CD4-positive, alpha-beta T cell (primary cell): ENCODE measurements around the gene PLCB3. TPM values are rescaled to one million over a fixed set of nuclear protein-coding genes. Genes with fewer than 3 reads are reported as not detected.
A peak's percentile ranks its signal among the peaks of the same experiment; 100 is the strongest.

Experiments used
- ATAC-seq: fragments of 200-7000 bp; cut with Tn5 transposase; one replicate; pipeline ENCODE4 v1.10.0; 2022; ENCODE audit warnings: mild to moderate bottlenecking; ENCODE audit not compliant: poor library complexity
- CTCF ChIA-PET: fragments of 350-600 bp; sonication (Branson Sonifier 250); formaldehyde crosslinking; loops from one replicate; lab custom pipeline; 2021; ENCODE audit warnings: antibody characterized with exemption, inconsistent platforms; lab: Charles Lee
- POLR2A ChIA-PET: fragments of 350-600 bp; sonication (Branson Sonifier 250); formaldehyde crosslinking; loops from one replicate; lab custom pipeline; 2021; ENCODE audit warnings: antibody characterized with exemption, inconsistent platforms; lab: Charles Lee
- DNase-seq, 14 experiments: peaks; one replicate each; pipeline ENCODE4 v3.0.0-alpha.2; 2013 to 2020; ENCODE audit warnings: mixed read lengths in 2 of 14
- H3K27ac ChIP-seq, 2 donors: one replicate each; pipeline versions ENCODE4 v1.5.1 to v1.7.0; 2013; ENCODE audit warnings: low read length in 2 of 2, low read depth in 1 of 2, mild to moderate bottlenecking in 1 of 2
- H3K27me3 ChIP-seq, 2 experiments: 1 replicate in 1 of 2; 2 replicates in 1 of 2; pipeline versions ENCODE4 v1.6.1 to v1.7.0; 2013; ENCODE audit warnings: low read length in 2 of 2, control low read depth in 1 of 2, mild to moderate bottlenecking in 1 of 2, moderate library complexity in 1 of 2; ENCODE audit not compliant: insufficient read depth in 2 of 2, control insufficient read depth in 1 of 2
- H3K36me3 ChIP-seq: one replicate; pipeline ENCODE4 v1.6.1; 2013; ENCODE audit warnings: low read length, control low read depth; ENCODE audit not compliant: insufficient read depth
- H3K4me1 ChIP-seq: one replicate; pipeline ENCODE4 v1.6.1; 2013; ENCODE audit warnings: low read length, control low read depth; ENCODE audit not compliant: insufficient read depth
- H3K4me3 ChIP-seq: one replicate; pipeline ENCODE4 v1.5.1; 2013; ENCODE audit warnings: mild to moderate bottlenecking, low read length, moderate library complexity
- H3K9me3 ChIP-seq, 2 experiments: 1 replicate in 1 of 2; 2 replicates in 1 of 2; pipeline versions ENCODE4 v1.6.1 to v1.7.0; 2013; ENCODE audit warnings: low read length in 2 of 2, mild to moderate bottlenecking in 2 of 2, control low read depth in 1 of 2, moderate library complexity in 1 of 2; ENCODE audit not compliant: control insufficient read depth in 1 of 2, insufficient read depth in 1 of 2
- H3K27ac Mint-ChIP-seq: one replicate; pipeline ENCODE4 v1.8.0; 2020; ENCODE audit warnings: mixed read lengths
- H3K27me3 Mint-ChIP-seq: one replicate; pipeline ENCODE4 v1.8.0; 2021; ENCODE audit warnings: mixed read lengths
- H3K36me3 Mint-ChIP-seq: one replicate; pipeline ENCODE4 v1.8.0; 2021; ENCODE audit warnings: low read depth, mixed read lengths
- H3K4me1 Mint-ChIP-seq: one replicate; pipeline ENCODE4 v1.8.0; 2021; ENCODE audit warnings: low read depth, mixed read lengths
- H3K4me3 Mint-ChIP-seq: one replicate; pipeline ENCODE4 v1.8.0; 2020; ENCODE audit warnings: mild to moderate bottlenecking, mixed read lengths
- H3K9me3 Mint-ChIP-seq: one replicate; pipeline ENCODE4 v1.8.0; 2020; ENCODE audit warnings: mixed read lengths
- intact Hi-C, 2 experiments: fragments of 100-400 bp; cut with DNase I in 1 of 2; cut with micrococcal nuclease in 1 of 2; formaldehyde crosslinking; loops; one replicate each; pipeline versions ENCODE4 v1.15.1 to v1.9.0; 2023 to 2025; cut with DNase I, micrococcal nuclease
- total RNA-seq, 174 experiments: library from RNA in 2 of 174; stranded (reverse) in 2 of 174; gene quantifications; one replicate each; pipeline ENCODE4 v1.2.3 and lab custom pipeline; 2021 to 2026
- TF ChIP-seq, protein P1 (sequence below): fragments of 200-600 bp; IDR thresholded peaks from one replicate; pipeline ENCODE4 v1.8.0; 2022; ENCODE audit warnings: antibody characterized with exemption, mild to moderate bottlenecking

Gene PLCB3
- total RNA-seq, 2 experiments from 2014 or later: 2.5 to 2.7 TPM

DNA sequence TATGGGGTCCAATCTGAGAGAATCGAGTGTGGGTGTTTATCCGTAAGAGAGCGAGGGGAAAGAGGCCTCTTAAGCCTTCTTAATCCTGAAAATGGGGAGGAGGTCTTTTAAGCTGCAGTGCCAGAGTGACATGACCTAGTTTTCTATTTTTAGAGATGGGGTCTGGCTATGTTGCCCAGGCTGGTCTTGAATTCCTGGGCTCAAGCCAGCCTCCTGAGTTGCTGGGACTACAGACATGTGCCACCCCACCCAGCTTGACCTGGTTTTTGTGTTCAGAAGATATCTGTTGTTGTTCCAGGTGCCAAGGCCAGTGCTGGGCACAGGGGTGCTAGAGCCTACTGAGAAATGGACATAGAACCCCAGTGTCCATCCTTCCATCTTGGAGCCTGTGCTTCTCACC lies 31.8 kb downstream of the PLCB3 start:
- Histone ChIP-seq H3K27ac (no peak overlapping the region), H3K4me3 (no peak overlapping the region), H3K27me3 (no peaks in the 10 kb centered on the region), H3K4me1 (peaks cover 37% of the 10 kb centered on the region), H3K36me3 (peaks cover 19% of the 10 kb centered on the region), H3K9me3 (no peaks in the 10 kb centered on the region)
- Mint-ChIP-seq H3K4me1 (peaks cover 21% of the 10 kb centered on the region), H3K27ac (peak overlapping the region; percentile 97), H3K9me3 (no peaks in the 10 kb centered on the region), H3K4me3 (peak overlapping the region; percentile 74), H3K36me3 (peaks cover 11% of the 10 kb centered on the region), H3K27me3 (no peaks in the 10 kb centered on the region)
- intact Hi-C loops: no loop called here
- TF ChIP-seq, protein P1, sequence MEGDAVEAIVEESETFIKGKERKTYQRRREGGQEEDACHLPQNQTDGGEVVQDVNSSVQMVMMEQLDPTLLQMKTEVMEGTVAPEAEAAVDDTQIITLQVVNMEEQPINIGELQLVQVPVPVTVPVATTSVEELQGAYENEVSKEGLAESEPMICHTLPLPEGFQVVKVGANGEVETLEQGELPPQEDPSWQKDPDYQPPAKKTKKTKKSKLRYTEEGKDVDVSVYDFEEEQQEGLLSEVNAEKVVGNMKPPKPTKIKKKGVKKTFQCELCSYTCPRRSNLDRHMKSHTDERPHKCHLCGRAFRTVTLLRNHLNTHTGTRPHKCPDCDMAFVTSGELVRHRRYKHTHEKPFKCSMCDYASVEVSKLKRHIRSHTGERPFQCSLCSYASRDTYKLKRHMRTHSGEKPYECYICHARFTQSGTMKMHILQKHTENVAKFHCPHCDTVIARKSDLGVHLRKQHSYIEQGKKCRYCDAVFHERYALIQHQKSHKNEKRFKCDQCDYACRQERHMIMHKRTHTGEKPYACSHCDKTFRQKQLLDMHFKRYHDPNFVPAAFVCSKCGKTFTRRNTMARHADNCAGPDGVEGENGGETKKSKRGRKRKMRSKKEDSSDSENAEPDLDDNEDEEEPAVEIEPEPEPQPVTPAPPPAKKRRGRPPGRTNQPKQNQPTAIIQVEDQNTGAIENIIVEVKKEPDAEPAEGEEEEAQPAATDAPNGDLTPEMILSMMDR: no peak
- ChIA-PET CTCF (interaction anchor here (1.2 to 5.8 kb wide), 4 partner anchors 12 to 460 kb away, joined by 3 to 36 read pairs (median 14); partner anchors contain the start of gene CATSPERZ), POLR2A (interaction anchor here (1.1 to 5.3 kb wide), 2 partner anchors 13 to 77 kb away, joined by 3 to 125 read pairs; partner anchors contain the start of gene FERMT3)
- ATAC-seq (no peak), DNase-seq (no peak)

- peak within 1 kb of the TSS; percentile 97 for H3K4me3 ChIP-seq
- H3K27me3 Mint-ChIP-seq: no peaks in the 10 kb centered on the region
- H3K36me3 Mint-ChIP-seq: peaks cover 5% of the 10 kb centered on the region
- intact Hi-C loops: loop anchor here in 1 of 2 experiments (2.0 kb wide), 1 partner anchor 44 kb away; the partner anchor contains the start of gene FKBP2
- peak within 1 kb of the TSS; percentile 93 for H3K4me3 Mint-ChIP-seq
- H3K9me3 Mint-ChIP-seq: no peaks in the 10 kb centered on the region
- DNase-seq (peak; percentile 87 to 95 (median 91)), ATAC-seq (peak; percentile 77)
- ChIA-PET POLR2A (interaction anchor here (0.7 to 5.3 kb wide), 18 partner anchors 10 to 1619 kb away, joined by 3 to 125 read pairs (median 6); partner anchors contain the start of genes C11orf98, CATSPERZ, CSKMT and ESRRA), CTCF (interaction anchor here (0.9 to 5.8 kb wide), 5 partner anchors 13 to 80 kb away, joined by 3 to 36 read pairs (median 20); partner anchors contain the start of genes CATSPERZ and PRDX5)
- H3K27ac ChIP-seq: peak within 1 kb of the TSS; percentile 99 to 100
- TF ChIP-seq, protein P1: no peak
- H3K9me3 ChIP-seq: no peaks in the 10 kb centered on the region
- no peaks in the 10 kb centered on the region for H3K27me3 ChIP-seq
- peaks cover 37% of the 10 kb centered on the region for H3K4me1 ChIP-seq
- H3K36me3 ChIP-seq: peaks cover 13% of the 10 kb centered on the region
- peaks cover 21% of the 10 kb centered on the region for H3K4me1 Mint-ChIP-seq
- H3K27ac Mint-ChIP-seq: peak within 1 kb of the TSS; percentile 97
Observed at GRCh38 chr11:64284048-64284961, 33.0 kb downstream of the PLCB3 start, which contains the start of gene BAD. TSS of gene BAD (minus strand) at chr11:64284665. CDS start at chr11:64284368, 297 bp downstream.
